GM23248 (cell line): ENCODE data around the gene RBMS3. TPM values are rescaled to one million over a fixed set of nuclear protein-coding genes. Genes with fewer than 3 reads are reported as not detected.

Experiments used
- DNase-seq: peaks from one replicate; pipeline ENCODE4 v3.0.0-alpha.2; 2015
- H2AFZ ChIP-seq: fragments of 200-600 bp; sonication (generic); 2 replicates; pipeline ENCODE4 v1.6.1; 2016; ENCODE audit warnings: antibody characterized with exemption
- H3F3A ChIP-seq: fragments of 200-600 bp; sonication (generic); 2 replicates; pipeline ENCODE4 v1.6.1; 2016; ENCODE audit warnings: mild to moderate bottlenecking, antibody characterized with exemption, mixed run types; ENCODE audit not compliant: insufficient read depth
- H3K27ac ChIP-seq: fragments of 200-600 bp; sonication (generic); 2 replicates; pipeline ENCODE4 v1.5.1; 2016; ENCODE audit warnings: mild to moderate bottlenecking
- H3K27me3 ChIP-seq: fragments of 200-600 bp; sonication (generic); replicated peaks from 2 replicates; pipeline ENCODE4 v1.6.1; 2016; ENCODE audit warnings: mild to moderate bottlenecking; ENCODE audit not compliant: insufficient read depth
- H3K36me3 ChIP-seq: fragments of 200-600 bp; sonication (generic); 2 replicates; pipeline ENCODE4 v1.6.1; 2016; ENCODE audit warnings: low read depth, mild to moderate bottlenecking
- H3K4me1 ChIP-seq: fragments of 200-600 bp; sonication (generic); 2 replicates; pipeline ENCODE4 v1.6.1; 2016; ENCODE audit warnings: mild to moderate bottlenecking; ENCODE audit not compliant: insufficient read depth
- H3K4me2 ChIP-seq: fragments of 200-600 bp; sonication (generic); one replicate; pipeline ENCODE4 v1.6.1; 2016; ENCODE audit warnings: mild to moderate bottlenecking; ENCODE audit not compliant: unreplicated experiment
- H3K4me3 ChIP-seq: fragments of 200-600 bp; sonication (generic); 2 replicates; pipeline ENCODE4 v1.5.1; 2016; ENCODE audit warnings: mild to moderate bottlenecking
- H3K79me2 ChIP-seq: fragments of 200-600 bp; sonication (generic); 2 replicates; pipeline ENCODE4 v1.6.1; 2016; ENCODE audit warnings: mild to moderate bottlenecking; ENCODE audit not compliant: insufficient read depth
- H3K9ac ChIP-seq: fragments of 200-600 bp; sonication (generic); 2 replicates; pipeline ENCODE4 v1.6.1; 2016; ENCODE audit warnings: mild to moderate bottlenecking
- H3K9me2 ChIP-seq: fragments of 200-600 bp; sonication (generic); 2 replicates; pipeline ENCODE4 v1.6.1; 2016; ENCODE audit warnings: mixed run types, mild to moderate bottlenecking, moderate library complexity; ENCODE audit not compliant: insufficient read depth
- H3K9me3 ChIP-seq: fragments of 200-600 bp; sonication (generic); one replicate; pipeline ENCODE4 v1.6.1; 2017; ENCODE audit warnings: low read depth
- H4K20me1 ChIP-seq: fragments of 200-600 bp; sonication (generic); 2 replicates; pipeline ENCODE4 v1.6.0; 2016; ENCODE audit not compliant: insufficient read depth
- EZH2 ChIP-seq: fragments of 200-600 bp; sonication (generic); IDR thresholded peaks from 2 replicates; pipeline ENCODE4 v1.6.1; 2018; ENCODE audit warnings: antibody characterized with exemption, mild to moderate bottlenecking; ENCODE audit not compliant: insufficient read depth, poor library complexity, severe bottlenecking
- EZH2phosphoT487 ChIP-seq: fragments of 200-600 bp; sonication (generic); IDR thresholded peaks from 2 replicates; pipeline ENCODE4 v1.6.1; 2018; ENCODE audit warnings: antibody characterized with exemption, moderate library complexity, mild to moderate bottlenecking, low read depth; ENCODE audit not compliant: insufficient read depth
- WGBS, 2 experiments: methylation state at CpG; one replicate each; pipeline ENCODE4 v1.1.6; 2015 to 2017; ENCODE audit warnings: low lambda C conversion rate in 2 of 2, low coverage in 1 of 2; ENCODE audit errors: missing lambda C conversion rate in 2 of 2; 5-methylcytosine and 5-hydroxymethylcytosine counted together
- in situ Hi-C: fragments of 300-500 bp; cut with MboI; formaldehyde crosslinking; loops from 2 replicates; pipeline ENCODE4 v1.15.0; 2020
- polyA plus RNA-seq: library from polyadenylated mRNA; unstranded; fragments of >200 nt; fragmentation: Nextera tagmentation; extraction: Ambion mirVana; gene quantifications from 2 replicates; pipeline ENCODE4 v1.2.1, GENCODE V29; 2016
- total RNA-seq: library from RNA; depleted of rRNA; stranded (reverse); fragments of >200 nt; shearing (Covaris generic); gene quantifications from 2 replicates; pipeline ENCODE4 v1.2.3, GENCODE V29; 2014

RBMS3 gene
- total and polyA plus RNA-seq, 2 experiments from 2014 or later: 40.0 to 94.3 TPM

- DNase-seq: peak; percentile 43
- in situ Hi-C loops: no loop called here
Observed at GRCh38 chr3:29240248-29240647, 40.6 kb upstream of the RBMS3 start.

GRCh38 chr3:29240887-29241286 lies 40.0 kb upstream of the RBMS3 start:
- Histone ChIP-seq H3F3A (peaks cover 14% of the 10 kb centered on the region), H3K79me2 (no peaks in the 10 kb centered on the region), H3K27me3 (no peaks in the 10 kb centered on the region), H2AFZ (no peak overlapping the region), H3K9me3 (no peaks in the 10 kb centered on the region), H4K20me1 (no peaks in the 10 kb centered on the region), H3K4me3 (no peak overlapping the region), H3K9ac (no peak overlapping the region), H3K4me2 (no peak overlapping the region), H3K4me1 (peaks cover 14% of the 10 kb centered on the region), H3K9me2 (no peaks in the 10 kb centered on the region), H3K36me3 (no peaks in the 10 kb centered on the region), H3K27ac (no peak overlapping the region)
- WGBS, 2 experiments: 96% methylated on average over 4 of the region's 4 CpGs
- DNase-seq: no peak
- in situ Hi-C loops: no loop called here
- TF ChIP-seq EZH2 (no peak), EZH2phosphoT487 (no peak)

More at GRCh38 chr3:29240248-29240647, 40.6 kb upstream of the RBMS3 start:
- peaks cover 14% of the 10 kb centered on the region for H3F3A ChIP-seq
- no peaks in the 10 kb centered on the region for H3K27me3 ChIP-seq
- no peaks in the 10 kb centered on the region for H3K9me2 ChIP-seq
- H3K27ac ChIP-seq: peak overlapping the region; percentile 17; the same call in 1 of the 2 replicates
- TF ChIP-seq EZH2: no peak
- TF ChIP-seq EZH2phosphoT487: no peak
- no peak overlapping the region for H3K4me2 ChIP-seq
- peaks cover 14% of the 10 kb centered on the region for H3K4me1 ChIP-seq
- H3K4me3 ChIP-seq: no peak overlapping the region
- H3K9ac ChIP-seq: no peak overlapping the region
- no peaks in the 10 kb centered on the region for H3K79me2 ChIP-seq
- H3K36me3 ChIP-seq: no peaks in the 10 kb centered on the region
- peak overlapping the region; percentile 52; the same call in 1 of the 2 replicates for H2AFZ ChIP-seq
- no peaks in the 10 kb centered on the region for H3K9me3 ChIP-seq
- no peaks in the 10 kb centered on the region for H4K20me1 ChIP-seq

- no peak overlapping the region for H3K27ac ChIP-seq
- H3K9ac ChIP-seq: no peak overlapping the region
- H3K36me3 ChIP-seq: no peaks in the 10 kb centered on the region
- no peaks in the 10 kb centered on the region for H3K9me2 ChIP-seq
- no peaks in the 10 kb centered on the region for H4K20me1 ChIP-seq
- no peak for DNase-seq
- no peak overlapping the region for H2AFZ ChIP-seq
- peaks cover 14% of the 10 kb centered on the region for H3K4me1 ChIP-seq
- H3K4me2 ChIP-seq: no peak overlapping the region
- H3K9me3 ChIP-seq: no peaks in the 10 kb centered on the region
- H3K27me3 ChIP-seq: no peaks in the 10 kb centered on the region
- in situ Hi-C loops: no loop called here
- H3K79me2 ChIP-seq: no peaks in the 10 kb centered on the region
- TF ChIP-seq EZH2 (no peak), EZH2phosphoT487 (no peak)
- no peak overlapping the region for H3K4me3 ChIP-seq
- H3F3A ChIP-seq: peaks cover 14% of the 10 kb centered on the region
Observed at GRCh38 chr3:29241855-29242254, 39.0 kb upstream of the RBMS3 start.

- Histone ChIP-seq H3K27me3 (no peaks in the 10 kb centered on the region), H3K4me3 (no peak overlapping the region), H3K4me1 (peaks cover 14% of the 10 kb centered on the region), H2AFZ (no peak overlapping the region), H3K9me3 (no peaks in the 10 kb centered on the region), H3K79me2 (no peaks in the 10 kb centered on the region), H3F3A (peaks cover 14% of the 10 kb centered on the region), H3K9ac (no peak overlapping the region), H4K20me1 (no peaks in the 10 kb centered on the region), H3K27ac (no peak overlapping the region), H3K9me2 (no peaks in the 10 kb centered on the region), H3K4me2 (no peak overlapping the region), H3K36me3 (no peaks in the 10 kb centered on the region)
- no peak for DNase-seq
- in situ Hi-C loops: no loop called here
- 94 to 97% methylated on average over 2 of the region's 2 CpGs for WGBS, 2 experiments
- TF ChIP-seq EZH2phosphoT487 (no peak), EZH2 (no peak)
Observed at GRCh38 chr3:29242296-29242695, 38.6 kb upstream of the RBMS3 start.

GRCh38 chr3:29245441-29245840 lies 35.4 kb upstream of the RBMS3 start:
- Histone ChIP-seq H3K79me2 (no peaks in the 10 kb centered on the region), H3K9me3 (no peaks in the 10 kb centered on the region), H3F3A (peaks cover 2% of the 10 kb centered on the region; the same call in 1 of the 2 replicates), H3K9me2 (no peaks in the 10 kb centered on the region), H3K4me3 (no peak overlapping the region), H4K20me1 (no peaks in the 10 kb centered on the region), H3K4me2 (no peak overlapping the region), H3K36me3 (no peaks in the 10 kb centered on the region), H2AFZ (no peak overlapping the region), H3K27ac (no peak overlapping the region), H3K4me1 (0 out of 2 replicates have a peak, but pooled peaks cover under 1% of the 10 kb centered on the region), H3K9ac (no peak overlapping the region), H3K27me3 (no peaks in the 10 kb centered on the region)
- 82% methylated on average over 2 of the region's 2 CpGs for WGBS, 2 experiments
- peak; percentile 35 for DNase-seq
- TF ChIP-seq EZH2 (no peak), EZH2phosphoT487 (no peak)
- in situ Hi-C loops: no loop called here
